GM23338 (cell line): ENCODE results near the gene NFIA. TPM values are rescaled to one million over a fixed set of nuclear protein-coding genes. Genes with fewer than 3 reads are reported as not detected.

ENCODE experiments used
- ATAC-seq: fragments of 200-7000 bp; cut with Tn5 transposase; 3 replicates; pipeline ENCODE4 v1.9.1; 2020
- DNase-seq: peaks from one replicate; pipeline ENCODE4 v3.0.0-alpha.2; 2015; ENCODE audit warnings: low spot score
- H2AFZ ChIP-seq: fragments of 200-600 bp; sonication (generic); 2 replicates; pipeline ENCODE4 v1.8.0; 2016; ENCODE audit warnings: antibody characterized with exemption, mild to moderate bottlenecking, moderate library complexity
- H3F3A ChIP-seq: fragments of 200-600 bp; sonication (generic); replicated peaks from 2 replicates; pipeline ENCODE4 v1.8.0; 2017; ENCODE audit warnings: antibody characterized with exemption, mixed run types, low read depth
- H3K27ac ChIP-seq: fragments of 200-600 bp; sonication (generic); 2 replicates; pipeline ENCODE4 v1.6.1; 2016; ENCODE audit warnings: low read depth
- H3K27me3 ChIP-seq: fragments of 200-600 bp; sonication (generic); 2 replicates; pipeline ENCODE4 v1.8.0; 2016; ENCODE audit warnings: mild to moderate bottlenecking, mixed run types, moderate library complexity; ENCODE audit not compliant: insufficient read depth
- H3K36me3 ChIP-seq: fragments of 200-600 bp; sonication (generic); 2 replicates; pipeline ENCODE4 v1.8.0; 2016; ENCODE audit warnings: mild to moderate bottlenecking; ENCODE audit not compliant: insufficient read depth
- H3K4me1 ChIP-seq: fragments of 200-600 bp; sonication (generic); 2 replicates; pipeline ENCODE4 v1.8.0; 2016; ENCODE audit warnings: mild to moderate bottlenecking, moderate library complexity; ENCODE audit not compliant: insufficient read depth
- H3K4me2 ChIP-seq: fragments of 200-600 bp; sonication (generic); 2 replicates; pipeline ENCODE4 v1.7.1; 2017; ENCODE audit warnings: mixed run types
- H3K4me3 ChIP-seq: fragments of 200-600 bp; sonication (generic); 2 replicates; pipeline ENCODE4 v1.6.1; 2016; ENCODE audit warnings: mixed run types
- H3K79me2 ChIP-seq: fragments of 200-600 bp; sonication (generic); replicated peaks from 2 replicates; pipeline ENCODE4 v1.8.0; 2017; ENCODE audit warnings: mild to moderate bottlenecking; ENCODE audit not compliant: insufficient read depth
- H3K9me2 ChIP-seq: fragments of 200-600 bp; sonication (generic); 2 replicates; pipeline ENCODE4 v1.8.0; 2017; ENCODE audit not compliant: insufficient read depth
- H4K20me1 ChIP-seq: fragments of 200-600 bp; sonication (generic); replicated peaks from 2 replicates; pipeline ENCODE4 v1.8.0; 2017; ENCODE audit warnings: mild to moderate bottlenecking; ENCODE audit not compliant: insufficient read depth
- H3K27ac Mint-ChIP-seq: 2 replicates; pipeline ENCODE4 v1.8.0; 2020; ENCODE audit warnings: inconsistent platforms, mild to moderate bottlenecking, moderate library complexity, mixed read lengths
- H3K27me3 Mint-ChIP-seq: 3 replicates; pipeline ENCODE4 v1.8.0; 2022; ENCODE audit warnings: low read depth, mild to moderate bottlenecking, moderate library complexity, mixed read lengths, inconsistent platforms; ENCODE audit not compliant: insufficient read depth, poor library complexity
- H3K36me3 Mint-ChIP-seq: 3 replicates; pipeline ENCODE4 v1.8.0; 2021; ENCODE audit warnings: low read depth, mild to moderate bottlenecking, inconsistent platforms, moderate library complexity, mixed read lengths
- H3K4me1 Mint-ChIP-seq: 3 replicates; pipeline ENCODE4 v1.8.0; 2020; ENCODE audit warnings: mild to moderate bottlenecking, inconsistent platforms, mixed read lengths
- H3K4me3 Mint-ChIP-seq: 3 replicates; pipeline ENCODE4 v1.8.0; 2021; ENCODE audit warnings: moderate library complexity, mild to moderate bottlenecking, inconsistent platforms, mixed read lengths
- H3K9me3 Mint-ChIP-seq: 3 replicates; pipeline ENCODE4 v1.8.0; 2020; ENCODE audit warnings: moderate library complexity, mild to moderate bottlenecking, inconsistent platforms, mixed read lengths
- CREB1 ChIP-seq: fragments of 250-450 bp; sonication (Bioruptor Pico); IDR thresholded peaks from 2 replicates; pipeline ENCODE4 v1.5.0; 2020; ENCODE audit warnings: low read depth, mild to moderate bottlenecking, moderate library complexity
- CTCF ChIP-seq, 2 experiments: fragments of 200-600 bp in 1 of 2; sonication (generic) in 1 of 2; conservative IDR thresholded peaks; 2 replicates each; pipeline versions ENCODE4 v1.5.1 to v1.6.1; 2016 to 2017; ENCODE audit warnings: antibody characterized with exemption in 2 of 2, low read depth in 2 of 2, mild to moderate bottlenecking in 2 of 2, moderate library complexity in 1 of 2
- ETS1 ChIP-seq: IDR thresholded peaks from 2 replicates; pipeline ENCODE4 v1.6.1; 2016; ENCODE audit warnings: antibody characterized with exemption
- EZH2 ChIP-seq: fragments of 200-600 bp; sonication (generic); IDR thresholded peaks from one replicate; pipeline ENCODE4 v1.8.0; 2017; ENCODE audit warnings: antibody characterized with exemption, mild to moderate bottlenecking, low read depth; ENCODE audit not compliant: unreplicated experiment
- EZH2phosphoT487 ChIP-seq: fragments of 200-600 bp; sonication (generic); IDR thresholded peaks from one replicate; pipeline ENCODE4 v1.8.1; 2018; ENCODE audit warnings: antibody characterized with exemption; ENCODE audit not compliant: unreplicated experiment
- JUNB ChIP-seq: IDR thresholded peaks from one replicate; pipeline ENCODE4 v1.6.1; 2016; ENCODE audit warnings: antibody characterized with exemption; ENCODE audit not compliant: unreplicated experiment
- NANOG ChIP-seq: IDR thresholded peaks from 2 replicates; pipeline ENCODE4 v1.6.1; 2016; ENCODE audit warnings: antibody characterized with exemption, borderline replicate concordance
- POLR2AphosphoS5 ChIP-seq: IDR thresholded peaks from 2 replicates; pipeline ENCODE4 v1.6.1; 2016; ENCODE audit warnings: antibody characterized with exemption, low read depth
- REST ChIP-seq: IDR thresholded peaks from one replicate; pipeline ENCODE4 v1.6.1; 2018; ENCODE audit warnings: antibody characterized with exemption; ENCODE audit not compliant: unreplicated experiment
- STAT1 ChIP-seq: IDR thresholded peaks from one replicate; pipeline ENCODE4 v1.6.1; 2016; ENCODE audit warnings: antibody characterized with exemption; ENCODE audit not compliant: unreplicated experiment
- ZNF114 ChIP-seq: fragments of 250-450 bp; sonication (Bioruptor Pico); IDR thresholded peaks from 2 replicates; pipeline ENCODE4 v1.5.0; 2020; ENCODE audit warnings: mild to moderate bottlenecking, moderate library complexity
- ZNF331 ChIP-seq: fragments of 250-450 bp; sonication (Bioruptor Pico); IDR thresholded peaks from 2 replicates; pipeline ENCODE4 v1.5.0; 2020; ENCODE audit warnings: low read depth, mild to moderate bottlenecking, moderate library complexity
- ZNF462 ChIP-seq: fragments of 250-450 bp; sonication (Bioruptor Pico); IDR thresholded peaks from 2 replicates; pipeline ENCODE4 v1.5.0; 2020; ENCODE audit warnings: mild to moderate bottlenecking, moderate library complexity
- polyA plus RNA-seq: library from polyadenylated mRNA; unstranded; fragments of >200 nt; fragmentation: Nextera tagmentation; extraction: Ambion mirVana; gene quantifications from 2 replicates; pipeline ENCODE4 v1.2.1, GENCODE V29; 2016
- total RNA-seq: library from RNA; depleted of rRNA; stranded (reverse); fragments of >200 nt; shearing (Covaris generic); gene quantifications from 2 replicates; pipeline ENCODE4 v1.2.3, GENCODE V29; 2014

The NFIA gene
- total and polyA plus RNA-seq, 2 experiments from 2014 or later = 0.97 to 2.3 TPM

- no peaks in the 10 kb centered on the region for H3K9me2 ChIP-seq
- H3K36me3 Mint-ChIP-seq = no peaks in the 10 kb centered on the region
- H3K9me3 Mint-ChIP-seq = no peaks in the 10 kb centered on the region
- no peak overlapping the region for H3K27ac Mint-ChIP-seq
- no peak for TF ChIP-seq POLR2AphosphoS5
- no peak for TF ChIP-seq ETS1
- no peak for TF ChIP-seq CTCF (conservative IDR thresholded peaks at IDR 0.05; ENCODE audit: low read depth in 2 of 2)
- TF ChIP-seq CREB1 = no peak
- TF ChIP-seq EZH2phosphoT487 = no peak
- no peak for TF ChIP-seq ZNF462
- no peak for TF ChIP-seq NANOG
- no peak for TF ChIP-seq STAT1
- no peak for TF ChIP-seq REST
- no peak for TF ChIP-seq EZH2
- no peak for TF ChIP-seq ZNF331 (CRISPR knock-in tag)
- TF ChIP-seq JUNB = no peak
- no peak for TF ChIP-seq ZNF114
- H3K27me3 ChIP-seq = peaks cover under 1% of the 10 kb centered on the region; the same call in 1 of the 2 replicates
- no peak overlapping the region for H3K4me3 Mint-ChIP-seq
- peaks cover 8% of the 10 kb centered on the region; the same call in 1 of the 3 replicates for H3K4me1 Mint-ChIP-seq
- DNase-seq (no peak), ATAC-seq (no peak)
- no peaks in the 10 kb centered on the region for H3F3A ChIP-seq
- no peaks in the 10 kb centered on the region for H3K79me2 ChIP-seq
- peaks cover 4% of the 10 kb centered on the region for H3K27me3 Mint-ChIP-seq
- H4K20me1 ChIP-seq = no peaks in the 10 kb centered on the region
- H3K4me3 ChIP-seq = no peak overlapping the region
- no peak overlapping the region for H3K4me2 ChIP-seq
- H3K27ac ChIP-seq = no peak overlapping the region
- H2AFZ ChIP-seq = no peak overlapping the region
- H3K4me1 ChIP-seq = no peaks in the 10 kb centered on the region
- H3K36me3 ChIP-seq = no peaks in the 10 kb centered on the region
Measured at GRCh38 chr1:61397935-61398334, 315.6 kb downstream of the NFIA start.
